Peyer's patch (tissue), 4 donors: ENCODE data around the gene PDE1C.

Experiments used
- CTCF ChIP-seq, 6 experiments: fragments of 450-650 bp in 4 of 6; fragments of 200-600 bp in 2 of 6; sonication (generic) in 1 of 6; IDR thresholded peaks; one replicate each; pipeline ENCODE4 v1.5.1; 2017 to 2019; ENCODE audit warnings: antibody characterized with exemption in 6 of 6, mild to moderate bottlenecking in 3 of 6, moderate library complexity in 1 of 6
- POLR2A ChIP-seq, 2 donors: fragments of 450-650 bp; IDR thresholded peaks; one replicate each; pipeline ENCODE4 v1.5.1; 2017; ENCODE audit warnings: antibody characterized with exemption in 2 of 2, mild to moderate bottlenecking in 2 of 2, moderate library complexity in 2 of 2

GRCh38 chr7:31875424-31875823 lies 194.8 kb downstream of the PDE1C start:
- TF ChIP-seq CTCF (IDR thresholded peaks at IDR 0.05) (no peak), POLR2A (IDR thresholded peaks at IDR 0.05) (no peak)
